BJ (cell line): ENCODE measurements around the gene DOHH. TPM values are rescaled to one million over a fixed set of nuclear protein-coding genes. Genes with fewer than 3 reads are reported as not detected.

Experiments used
- CTCF ChIA-PET: fragments of 350-600 bp; formaldehyde crosslinking; extraction: SDS; loops from one replicate; lab custom pipeline; 2021; ENCODE audit warnings: antibody characterized with exemption, inconsistent platforms; lab: Yijun Ruan, JAX
- POLR2A ChIA-PET: fragments of 300-600 bp; sonication (Branson Sonifier 250); formaldehyde crosslinking; extraction: SDS; loops from one replicate; lab custom pipeline; 2021; ENCODE audit warnings: antibody characterized with exemption; lab: Charles Lee
- DNase-seq: peaks from one replicate; pipeline ENCODE4 v3.0.0-alpha.2; 2011; ENCODE audit warnings: low read depth
- H3K27me3 ChIP-seq: 2 replicates; pipeline ENCODE4 v1.6.0; 2011; ENCODE audit warnings: low read length; ENCODE audit not compliant: control insufficient read depth, insufficient read depth
- H3K36me3 ChIP-seq: 2 replicates; pipeline ENCODE4 v1.5.1; 2011; ENCODE audit warnings: low read length; ENCODE audit not compliant: control insufficient read depth, insufficient read depth
- H3K4me3 ChIP-seq: 2 replicates; pipeline ENCODE4 v1.5.1; 2011; ENCODE audit warnings: low read depth, mild to moderate bottlenecking, control low read depth, low read length
- CTCF ChIP-seq: IDR thresholded peaks from 2 replicates; pipeline ENCODE4 v1.5.1; 2011; ENCODE audit warnings: low read depth, mild to moderate bottlenecking, control low read depth, inconsistent platforms, low read length, moderate library complexity; ENCODE audit not compliant: insufficient read depth
- polyA plus RNA-seq: library from polyadenylated mRNA; depleted of rRNA; stranded (reverse); fragments of >200 nt; gene quantifications from 2 replicates; pipeline ENCODE4 v1.2.3, GENCODE V29; 2011

The DOHH gene
- polyA plus RNA-seq, 1 experiment: 8.3 TPM

- Histone ChIP-seq H3K36me3 (peaks cover 46% of the 10 kb centered on the region), H3K27me3 (no peaks in the 10 kb centered on the region), H3K4me3 (no peak overlapping the region)
- TF ChIP-seq CTCF: no peak
- CTCF ChIA-PET: interaction anchor here (1.5 kb wide), 1 partner anchor 10 kb away, joined by 3 read pairs; no protein-coding TSS in a partner anchor
- DNase-seq: no peak
- POLR2A ChIA-PET: no interaction called here
Measured at GRCh38 chr19:3535235-3535535, 34.7 kb upstream of the DOHH start.

- ChIA-PET CTCF (interaction anchor here (1.5 kb wide), 1 partner anchor 10 kb away, joined by 3 read pairs; no protein-coding TSS in a partner anchor), POLR2A (no interaction called here)
- Histone ChIP-seq H3K27me3 (no peaks in the 10 kb centered on the region), H3K36me3 (peaks cover 46% of the 10 kb centered on the region), H3K4me3 (no peak overlapping the region)
- TF ChIP-seq CTCF: no peak
- no peak for DNase-seq
Measured at GRCh38 chr19:3534375-3535234, 34.1 kb upstream of the DOHH start.

GRCh38 chr19:3533563-3534216, 33.2 kb upstream of the DOHH start:
- Histone ChIP-seq H3K36me3 (peaks cover 42% of the 10 kb centered on the region), H3K4me3 (no peak overlapping the region), H3K27me3 (no peaks in the 10 kb centered on the region)
- POLR2A ChIA-PET: no interaction called here
- DNase-seq: no peak
- CTCF ChIA-PET: interaction anchor here (1.5 kb wide), 1 partner anchor 11 kb away, joined by 3 read pairs; no protein-coding TSS in a partner anchor
- no peak for TF ChIP-seq CTCF

GRCh38 chr19:3533033-3533432, 32.6 kb upstream of the DOHH start:
- Histone ChIP-seq H3K36me3 (peaks cover 43% of the 10 kb centered on the region), H3K4me3 (no peak overlapping the region), H3K27me3 (no peaks in the 10 kb centered on the region)
- TF ChIP-seq CTCF: no peak
- POLR2A ChIA-PET: no interaction called here
- CTCF ChIA-PET: no interaction called here
- no peak for DNase-seq

GRCh38 chr19:3532154-3532786, 31.8 kb upstream of the DOHH start:
- ChIA-PET CTCF (interaction anchor here (1.9 kb wide), 1 partner anchor 14 kb away, joined by 6 read pairs; no protein-coding TSS in a partner anchor), POLR2A (no interaction called here)
- DNase-seq: no peak
- Histone ChIP-seq H3K4me3 (no peak overlapping the region), H3K36me3 (peaks cover 48% of the 10 kb centered on the region), H3K27me3 (no peaks in the 10 kb centered on the region)
- TF ChIP-seq CTCF: no peak
